HG02943 (cell line): Measurements from ENCODE around the gene SUGCT.
"Not testable (repeated sequence)": the region's sequence is repeated elsewhere in the genome, so short reads cannot be mapped to it uniquely, and the experiment has no call there.

Experiments
- ATAC-seq: cut with Tn5 transposase; IDR thresholded peaks from one replicate; pipeline ENCODE4 v1.9.1; 2021; ENCODE audit warnings: mild to moderate bottlenecking, low read depth, moderate library complexity; ENCODE audit not compliant: unreplicated experiment

The SUGCT gene

GRCh38 chr7:40243076-40243475 is 108.3 kb downstream of the SUGCT start:
- ATAC-seq: no peak

GRCh38 chr7:40244226-40244625 is 109.4 kb downstream of the SUGCT start:
- no peak for ATAC-seq

- ATAC-seq: no peak
Observed at GRCh38 chr7:40248681-40249080, 113.9 kb downstream of the SUGCT start.

- ATAC-seq: not testable (repeated sequence)
Observed at GRCh38 chr7:40253444-40253843, 118.6 kb downstream of the SUGCT start.

GRCh38 chr7:40263752-40264390 is 129.1 kb downstream of the SUGCT start:
- no peak for ATAC-seq

GRCh38 chr7:40267583-40267982 is 132.8 kb downstream of the SUGCT start:
- ATAC-seq: no peak

GRCh38 chr7:40268810-40269209 is 134.0 kb downstream of the SUGCT start:
- ATAC-seq: not testable (repeated sequence)

GRCh38 chr7:40276061-40276460 is 141.3 kb downstream of the SUGCT start:
- no peak for ATAC-seq

- no peak for ATAC-seq
Observed at GRCh38 chr7:40279991-40280390, 145.2 kb downstream of the SUGCT start.

- no peak for ATAC-seq
Observed at GRCh38 chr7:40282858-40283257, 148.1 kb downstream of the SUGCT start.

- no peak for ATAC-seq
Observed at GRCh38 chr7:40283391-40283790, 148.6 kb downstream of the SUGCT start.

GRCh38 chr7:40288827-40289226 is 154.0 kb downstream of the SUGCT start:
- ATAC-seq: no peak

GRCh38 chr7:40297741-40298311 is 163.0 kb downstream of the SUGCT start:
- ATAC-seq: no peak

- ATAC-seq: no peak
Observed at GRCh38 chr7:40298421-40298820, 163.6 kb downstream of the SUGCT start.

GRCh38 chr7:40299097-40299496 is 164.3 kb downstream of the SUGCT start:
- no peak for ATAC-seq

- no peak for ATAC-seq
Observed at GRCh38 chr7:40300146-40300670, 165.4 kb downstream of the SUGCT start.

GRCh38 chr7:40301486-40302068 is 166.8 kb downstream of the SUGCT start:
- ATAC-seq: no peak

- no peak for ATAC-seq
Observed at GRCh38 chr7:40303996-40304395, 169.2 kb downstream of the SUGCT start.

GRCh38 chr7:40305229-40305628 is 170.4 kb downstream of the SUGCT start:
- no peak for ATAC-seq

- ATAC-seq: no peak
Observed at GRCh38 chr7:40306025-40306424, 171.2 kb downstream of the SUGCT start.

- ATAC-seq: no peak
Observed at GRCh38 chr7:40306596-40306995, 171.8 kb downstream of the SUGCT start.

- no peak for ATAC-seq
Observed at GRCh38 chr7:40310258-40310657, 175.5 kb downstream of the SUGCT start.
